Brain microvascular endothelial cell (primary cell): ENCODE results near the gene ZNF57.
"Not testable (repeated sequence)": the region's sequence is repeated elsewhere in the genome, so short reads cannot be mapped to it uniquely, and the experiment has no call there.

ENCODE experiments used
- DNase-seq: peaks from one replicate; pipeline ENCODE4 v3.0.0-alpha.2; 2020
- H3K27ac ChIP-seq: fragments of 250-450 bp; sonication (Bioruptor Pico); 2 replicates; pipeline ENCODE4 v1.5.1; 2020; ENCODE audit warnings: mild to moderate bottlenecking, moderate library complexity
- H3K27me3 ChIP-seq: fragments of 250-450 bp; sonication (Bioruptor Pico); replicated peaks from 2 replicates; pipeline ENCODE4 v1.5.1; 2020; ENCODE audit warnings: mild to moderate bottlenecking
- H3K36me3 ChIP-seq: fragments of 250-450 bp; sonication (Bioruptor Pico); replicated peaks from 2 replicates; pipeline ENCODE4 v1.5.1; 2020; ENCODE audit warnings: mild to moderate bottlenecking
- H3K4me3 ChIP-seq: 2 replicates; pipeline ENCODE4 v1.5.1; 2011; ENCODE audit warnings: low read depth, mild to moderate bottlenecking, control low read depth, low read length, moderate library complexity
- in situ Hi-C: cut with HindIII; loops from 2 replicates; pipeline ENCODE4 v1.10.0; 2017; ENCODE audit warnings: low sequenced_read_pairs, low pct_ligation_motif_present
- TF ChIP-seq, protein P1 (sequence below): IDR thresholded peaks from 2 replicates; pipeline ENCODE4 v1.5.1; 2011; ENCODE audit warnings: low read depth, mild to moderate bottlenecking, moderate library complexity, low read length, control low read depth, inconsistent platforms; ENCODE audit errors: missing control alignments

Gene ZNF57

GRCh38 chr19:2887391-2887914 is 13.3 kb upstream of the ZNF57 start:
- Histone ChIP-seq H3K27me3 (no peaks in the 10 kb centered on the region), H3K36me3 (no peaks in the 10 kb centered on the region), H3K27ac (no peak overlapping the region), H3K4me3 (no peak overlapping the region)
- DNase-seq, result peak; percentile 29
- in situ Hi-C loops, result no loop called here
- TF ChIP-seq, protein P1, sequence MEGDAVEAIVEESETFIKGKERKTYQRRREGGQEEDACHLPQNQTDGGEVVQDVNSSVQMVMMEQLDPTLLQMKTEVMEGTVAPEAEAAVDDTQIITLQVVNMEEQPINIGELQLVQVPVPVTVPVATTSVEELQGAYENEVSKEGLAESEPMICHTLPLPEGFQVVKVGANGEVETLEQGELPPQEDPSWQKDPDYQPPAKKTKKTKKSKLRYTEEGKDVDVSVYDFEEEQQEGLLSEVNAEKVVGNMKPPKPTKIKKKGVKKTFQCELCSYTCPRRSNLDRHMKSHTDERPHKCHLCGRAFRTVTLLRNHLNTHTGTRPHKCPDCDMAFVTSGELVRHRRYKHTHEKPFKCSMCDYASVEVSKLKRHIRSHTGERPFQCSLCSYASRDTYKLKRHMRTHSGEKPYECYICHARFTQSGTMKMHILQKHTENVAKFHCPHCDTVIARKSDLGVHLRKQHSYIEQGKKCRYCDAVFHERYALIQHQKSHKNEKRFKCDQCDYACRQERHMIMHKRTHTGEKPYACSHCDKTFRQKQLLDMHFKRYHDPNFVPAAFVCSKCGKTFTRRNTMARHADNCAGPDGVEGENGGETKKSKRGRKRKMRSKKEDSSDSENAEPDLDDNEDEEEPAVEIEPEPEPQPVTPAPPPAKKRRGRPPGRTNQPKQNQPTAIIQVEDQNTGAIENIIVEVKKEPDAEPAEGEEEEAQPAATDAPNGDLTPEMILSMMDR, result peak; percentile 61

DNA sequence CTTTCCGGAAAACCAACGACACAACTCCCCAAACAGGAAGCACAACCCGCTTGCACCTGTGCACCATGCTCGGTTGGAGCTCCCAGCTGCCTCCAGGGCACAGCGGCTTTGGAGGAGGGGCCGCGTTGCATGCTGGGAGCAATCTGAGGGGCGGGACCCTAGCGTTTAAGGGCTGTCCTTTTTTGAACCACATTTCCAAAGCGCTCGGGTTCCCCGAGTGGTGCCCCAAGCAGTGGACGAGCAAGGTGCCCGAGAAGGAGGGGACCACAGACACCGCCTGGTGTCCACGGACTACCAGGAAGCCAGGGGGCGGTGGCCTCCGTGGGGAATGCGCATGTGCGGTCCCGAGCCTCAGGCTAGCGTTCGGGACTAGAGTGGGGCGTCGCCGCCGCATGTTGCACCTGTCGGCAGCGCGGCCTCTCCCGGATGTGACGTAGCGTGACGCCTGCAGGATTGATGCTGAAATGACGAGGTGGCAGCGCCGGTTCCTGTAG is 11.9 kb upstream of the ZNF57 start:
- H3K4me3 ChIP-seq, result no peak overlapping the region
- TF ChIP-seq, protein P1, result no peak
- H3K27ac ChIP-seq, result no peak overlapping the region
- H3K36me3 ChIP-seq, result no peaks in the 10 kb centered on the region
- in situ Hi-C loops, result no loop called here
- H3K27me3 ChIP-seq, result no peaks in the 10 kb centered on the region
- no peak for DNase-seq

GRCh38 chr19:2890531-2890930 is 10.2 kb upstream of the ZNF57 start:
- DNase-seq, H3K36me3 ChIP-seq, H3K27ac ChIP-seq, H3K27me3 ChIP-seq, H3K4me3 ChIP-seq, in situ Hi-C loops: not testable (repeated sequence)

- TF ChIP-seq, protein P1, result no peak
- Histone ChIP-seq H3K4me3 (no peak overlapping the region), H3K27me3 (no peaks in the 10 kb centered on the region), H3K36me3 (no peaks in the 10 kb centered on the region), H3K27ac (no peak overlapping the region)
- no peak for DNase-seq
- in situ Hi-C loops, result no loop called here
Measured at GRCh38 chr19:2896694-2897093, 4.0 kb upstream of the ZNF57 start.

GRCh38 chr19:2902590-2903218 is 2.0 kb downstream of the ZNF57 start:
- no peak overlapping the region for H3K27ac ChIP-seq
- TF ChIP-seq, protein P1, result no peak
- no peak overlapping the region for H3K4me3 ChIP-seq
- no peak for DNase-seq
- no peaks in the 10 kb centered on the region for H3K36me3 ChIP-seq
- in situ Hi-C loops, result no loop called here
- H3K27me3 ChIP-seq, result no peaks in the 10 kb centered on the region

DNA sequence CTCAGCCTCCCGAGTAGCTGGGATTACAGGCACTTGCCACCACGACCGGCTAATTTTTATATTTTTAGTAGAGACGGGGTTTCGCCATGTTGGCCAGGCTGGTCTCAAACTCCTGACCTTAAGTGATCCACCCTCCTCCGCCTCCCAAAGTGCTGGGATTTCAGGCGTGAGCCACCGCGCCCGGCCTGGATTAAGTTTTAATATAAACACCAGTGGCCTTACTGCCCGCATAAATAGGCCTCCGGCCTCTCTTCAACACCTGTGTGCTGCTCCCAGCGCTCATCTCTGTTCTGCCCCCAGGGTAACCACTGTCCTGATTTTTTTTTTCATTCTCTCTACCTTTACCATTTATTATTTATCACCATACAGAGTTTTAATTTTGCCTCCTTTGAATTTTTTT is 2.6 kb downstream of the ZNF57 start:
- H3K4me3 ChIP-seq, H3K27ac ChIP-seq, H3K36me3 ChIP-seq, DNase-seq, H3K27me3 ChIP-seq, in situ Hi-C loops: not testable (repeated sequence)
